H1 (cell line): ENCODE results near the gene LARGE2. TPM values are rescaled to one million over a fixed set of nuclear protein-coding genes. Genes with fewer than 3 reads are reported as not detected.

Experiments used
- CTCF ChIA-PET: fragments of 300-600 bp; sonication (Branson Sonifier 250); formaldehyde crosslinking; loops from one replicate; lab custom pipeline; 2021; ENCODE audit not compliant: partially characterized antibody; lab: Charles Lee
- POLR2A ChIA-PET: fragments of 300-600 bp; sonication (Branson Sonifier 250); formaldehyde crosslinking; loops from one replicate; lab custom pipeline; 2021; ENCODE audit warnings: inconsistent platforms; ENCODE audit not compliant: partially characterized antibody; lab: Charles Lee
- DNase-seq, 2 experiments: peaks; one replicate each; pipeline versions ENCODE4 v3.0.0 to v3.0.0-alpha.2; 2010 to 2022; ENCODE audit warnings: low spot score in 2 of 2, low read depth in 1 of 2, mixed read lengths in 1 of 2
- FAIRE-seq: peaks from 2 replicates; lab custom pipeline; 2011; peaks lifted over from hg19 to GRCh38; lab: Jason Lieb, UNC
- H2AFZ ChIP-seq: 2 replicates; pipeline ENCODE4 v1.8.1; 2012; ENCODE audit warnings: low read length, inconsistent platforms
- H2AK5ac ChIP-seq: 2 replicates; pipeline ENCODE4 v1.6.1; 2013; ENCODE audit warnings: low read depth, low read length
- H2BK120ac ChIP-seq: replicated peaks from 2 replicates; pipeline ENCODE3; 2013; ENCODE audit warnings: low read depth, low read length, inconsistent platforms
- H2BK12ac ChIP-seq: 2 replicates; pipeline ENCODE4 v1.6.1; 2013; ENCODE audit warnings: low read depth, low read length
- H2BK15ac ChIP-seq: 2 replicates; pipeline ENCODE4 v1.6.1; 2013; ENCODE audit warnings: low read length
- H2BK20ac ChIP-seq: 2 replicates; pipeline ENCODE4 v1.6.1; 2013; ENCODE audit warnings: low read length
- H2BK5ac ChIP-seq: 2 replicates; pipeline ENCODE4 v1.6.1; 2013; ENCODE audit warnings: low read depth, low read length
- H3K14ac ChIP-seq: 2 replicates; pipeline ENCODE4 v1.6.1; 2013; ENCODE audit warnings: inconsistent platforms; ENCODE audit not compliant: insufficient read length
- H3K18ac ChIP-seq: 2 replicates; pipeline ENCODE4 v1.6.1; 2013; ENCODE audit warnings: low read length; ENCODE audit errors: extremely low read depth
- H3K23ac ChIP-seq: 2 replicates; pipeline ENCODE4 v1.6.1; 2013; ENCODE audit warnings: inconsistent platforms; ENCODE audit not compliant: insufficient read length
- H3K23me2 ChIP-seq: 2 replicates; pipeline ENCODE4 v1.6.1; 2013; ENCODE audit warnings: low read depth, low read length
- H3K27ac ChIP-seq: 2 replicates; pipeline ENCODE4 v1.6.1; 2011; ENCODE audit warnings: low read depth, low read length, inconsistent platforms
- H3K27me3 ChIP-seq, 4 experiments: replicated peaks in 1 of 4; 1 replicate in 1 of 4; 2 replicates in 3 of 4; pipeline versions ENCODE4 v1.6.1 to v1.8.1; 2011 to 2013; ENCODE audit warnings: low read length in 3 of 4, mild to moderate bottlenecking in 3 of 4, inconsistent platforms in 2 of 4, mixed read lengths in 2 of 4, moderate library complexity in 1 of 4; ENCODE audit not compliant: control insufficient read depth in 3 of 4, insufficient read depth in 3 of 4; ENCODE audit errors: extremely low read depth in 1 of 4
- H3K36me3 ChIP-seq, 4 experiments: 2 replicates each; pipeline versions ENCODE4 v1.6.1 to v1.8.1; 2011 to 2013; ENCODE audit warnings: mild to moderate bottlenecking in 4 of 4, low read length in 3 of 4, moderate library complexity in 2 of 4, control low read depth in 1 of 4, inconsistent platforms in 1 of 4; ENCODE audit not compliant: insufficient read depth in 4 of 4, control insufficient read depth in 2 of 4
- H3K4ac ChIP-seq: replicated peaks from 2 replicates; pipeline ENCODE3; 2013; ENCODE audit warnings: low read length, low read depth, mixed read lengths, inconsistent platforms; ENCODE audit not compliant: insufficient read length
- H3K4me1 ChIP-seq, 4 experiments: replicated peaks in 1 of 4; 1 replicate in 1 of 4; 2 replicates in 3 of 4; pipeline versions ENCODE4 v1.6.1 to v1.8.1; 2011 to 2013; ENCODE audit warnings: low read length in 3 of 4, inconsistent platforms in 2 of 4, mixed read lengths in 1 of 4; ENCODE audit not compliant: insufficient read depth in 4 of 4, control insufficient read depth in 3 of 4
- H3K4me2 ChIP-seq, 2 experiments: 2 replicates each; pipeline versions ENCODE4 v1.6.1 to v1.8.1; 2011 to 2013; ENCODE audit warnings: low read depth in 2 of 2, low read length in 2 of 2, control low read depth in 1 of 2, inconsistent platforms in 1 of 2, mild to moderate bottlenecking in 1 of 2; ENCODE audit not compliant: insufficient read depth in 1 of 2
- H3K4me3 ChIP-seq, 4 experiments: fragments of 200-600, 300-600 bp in 1 of 4; sonication (generic), shearing (Covaris generic), sonication (Bioruptor Twin) in 1 of 4; 2 replicates each; pipeline versions ENCODE4 v1.5.1 to v1.8.1; 2011 to 2016; ENCODE audit warnings: low read length in 4 of 4, low read depth in 3 of 4, control low read depth in 2 of 4, inconsistent platforms in 2 of 4, mild to moderate bottlenecking in 2 of 4, mixed read lengths in 1 of 4, moderate library complexity in 1 of 4; ENCODE audit not compliant: insufficient read depth in 2 of 4; ENCODE audit errors: extremely low read depth in 1 of 4
- H3K56ac ChIP-seq: replicated peaks from 2 replicates; pipeline ENCODE3; 2013; ENCODE audit warnings: low read depth, mild to moderate bottlenecking, mixed read lengths, low read length, inconsistent platforms; ENCODE audit not compliant: insufficient read length
- H3K79me1 ChIP-seq: 2 replicates; pipeline ENCODE4 v1.6.1; 2013; ENCODE audit warnings: low read depth, low read length, control low read depth
- H3K79me2 ChIP-seq, 2 experiments: 2 replicates each; pipeline versions ENCODE4 v1.6.1 to v1.8.1; 2012 to 2013; ENCODE audit warnings: low read length in 2 of 2, mild to moderate bottlenecking in 2 of 2, inconsistent platforms in 1 of 2; ENCODE audit not compliant: insufficient read depth in 2 of 2, control insufficient read depth in 1 of 2
- H3K9ac ChIP-seq, 4 experiments: replicated peaks in 1 of 4; 1 replicate in 1 of 4; 2 replicates in 3 of 4; pipeline versions ENCODE4 v1.6.1 to v1.8.1; 2011 to 2013; ENCODE audit warnings: low read depth in 3 of 4, low read length in 3 of 4, control low read depth in 2 of 4, mild to moderate bottlenecking in 2 of 4, moderate library complexity in 2 of 4, inconsistent platforms in 1 of 4; ENCODE audit errors: extremely low read depth in 1 of 4
- H3K9me3 ChIP-seq, 2 experiments: 2 replicates each; pipeline versions ENCODE4 v1.6.1 to v1.8.1; 2012 to 2013; ENCODE audit warnings: mild to moderate bottlenecking in 2 of 2, moderate library complexity in 2 of 2, control low read depth in 1 of 2, inconsistent platforms in 1 of 2, low read depth in 1 of 2, low read length in 1 of 2, mixed read lengths in 1 of 2; ENCODE audit not compliant: insufficient read depth in 2 of 2
- H4K20me1 ChIP-seq, 2 experiments: replicated peaks in 1 of 2; 2 replicates each; pipeline versions ENCODE3 to v1.8.1; 2011 to 2013; ENCODE audit warnings: inconsistent platforms in 2 of 2, low read length in 2 of 2, mild to moderate bottlenecking in 1 of 2; ENCODE audit not compliant: insufficient read depth in 2 of 2, control insufficient read depth in 1 of 2
- H4K5ac ChIP-seq: 2 replicates; pipeline ENCODE4 v1.6.1; 2013; ENCODE audit warnings: low read length, low read depth, mixed read lengths, inconsistent platforms; ENCODE audit not compliant: insufficient read length
- H4K8ac ChIP-seq: 2 replicates; pipeline ENCODE4 v1.8.0; 2013; ENCODE audit warnings: mild to moderate bottlenecking, moderate library complexity, low read length, inconsistent platforms; ENCODE audit not compliant: insufficient read depth; ENCODE audit errors: extremely low read depth
- H4K91ac ChIP-seq: replicated peaks from 2 replicates; pipeline ENCODE3; 2013; ENCODE audit warnings: low read length, mixed read lengths, inconsistent platforms; ENCODE audit not compliant: insufficient read length
- CHD1 ChIP-seq: IDR thresholded peaks from 2 replicates; pipeline ENCODE4 v1.6.1; 2012; ENCODE audit warnings: low read depth, low read length, improper control_type of control experiment
- EGR1 ChIP-seq: IDR thresholded peaks from 2 replicates; pipeline ENCODE4 v1.6.1; 2011; ENCODE audit warnings: low read depth, low read length, borderline replicate concordance
- EP300 ChIP-seq, 2 experiments: IDR thresholded peaks; 1 replicate in 1 of 2; 2 replicates in 1 of 2; pipeline ENCODE4 v1.6.1; 2011 to 2012; ENCODE audit warnings: low read depth in 2 of 2, low read length in 2 of 2, mild to moderate bottlenecking in 2 of 2, borderline replicate concordance in 1 of 2, inconsistent platforms in 1 of 2, moderate library complexity in 1 of 2
- EZH2 ChIP-seq: fragments of 200-600 bp; sonication (generic); IDR thresholded peaks from 2 replicates; pipeline ENCODE4 v1.7.1; 2012; ENCODE audit warnings: low read depth, mild to moderate bottlenecking, moderate library complexity, low read length, inconsistent platforms; ENCODE audit not compliant: severe bottlenecking
- HDAC2 ChIP-seq, 2 experiments: fragments of 300-600 bp in 1 of 2; sonication (generic) in 1 of 2; IDR thresholded peaks; 2 replicates each; pipeline ENCODE4 v1.6.1; 2011 to 2012; ENCODE audit warnings: low read depth in 2 of 2, low read length in 2 of 2, mild to moderate bottlenecking in 2 of 2, moderate library complexity in 2 of 2, borderline replicate concordance in 1 of 2, inconsistent platforms in 1 of 2
- MAFK ChIP-seq: IDR thresholded peaks from 2 replicates; pipeline ENCODE4 v1.6.1; 2012; ENCODE audit warnings: low read depth, mild to moderate bottlenecking, improper control_type of control experiment, low read length
- SIX5 ChIP-seq: IDR thresholded peaks from 2 replicates; pipeline ENCODE4 v1.6.1; 2011; ENCODE audit warnings: mild to moderate bottlenecking, low read depth, low read length
- SRF ChIP-seq: IDR thresholded peaks from 2 replicates; pipeline ENCODE4 v1.6.1; 2011; ENCODE audit warnings: mild to moderate bottlenecking, low read depth, low read length, moderate library complexity
- YY1 ChIP-seq: IDR thresholded peaks from 2 replicates; pipeline ENCODE4 v1.6.1; 2011; ENCODE audit warnings: low read depth, mild to moderate bottlenecking, low read length
- WGBS, 2 experiments: shearing (Covaris generic) in 1 of 2; methylation state at CpG; one replicate each; pipeline versions ENCODE4 v1.1.6 to v1.1.7; 2013 to 2015; ENCODE audit warnings: low lambda C conversion rate in 2 of 2, mixed read lengths in 2 of 2, inconsistent platforms in 1 of 2, low coverage in 1 of 2, missing lambda C conversion rate in 1 of 2; ENCODE audit not compliant: insufficient replicate concordance in 2 of 2, insufficient coverage in 1 of 2, insufficient read length in 1 of 2; ENCODE audit errors: extremely low coverage in 1 of 2, missing lambda C conversion rate in 1 of 2; 5-methylcytosine and 5-hydroxymethylcytosine counted together
- polyA plus RNA-seq, 7 experiments: library from polyadenylated mRNA; depleted of rRNA in 3 of 7; stranded (reverse) in 5 of 7; unstranded in 2 of 7; fragments of >200 nt in 5 of 7; fragments of 200-250 nt in 2 of 7; gene quantifications; 1 replicate in 5 of 7; 2 replicates in 1 of 7; 4 replicates in 1 of 7; pipeline versions ENCODE4 v1.2.1 to v1.2.3, GENCODE V29; 2011 to 2013; ENCODE audit warnings: missing spikeins in 2 of 7, mixed read lengths in 2 of 7
- total RNA-seq: library from RNA; stranded (reverse); fragmentation: NEBNext Ultra II Directional; extraction: Animal tissue kit (Norgen Biotek cat#: 25700); gene quantifications from 2 replicates; pipeline ENCODE4 v1.2.1, GENCODE V29; 2021
- TF ChIP-seq, protein P1 (sequence below): IDR thresholded peaks from 2 replicates; pipeline ENCODE4 v1.6.1; 2012; ENCODE audit warnings: inconsistent platforms

LARGE2 gene
- total and polyA plus RNA-seq, 2 of the 8 experiments (the other 6 are each of a cell fraction or from before 2014, with no cell fraction given), result 111 to 137 TPM

DNA sequence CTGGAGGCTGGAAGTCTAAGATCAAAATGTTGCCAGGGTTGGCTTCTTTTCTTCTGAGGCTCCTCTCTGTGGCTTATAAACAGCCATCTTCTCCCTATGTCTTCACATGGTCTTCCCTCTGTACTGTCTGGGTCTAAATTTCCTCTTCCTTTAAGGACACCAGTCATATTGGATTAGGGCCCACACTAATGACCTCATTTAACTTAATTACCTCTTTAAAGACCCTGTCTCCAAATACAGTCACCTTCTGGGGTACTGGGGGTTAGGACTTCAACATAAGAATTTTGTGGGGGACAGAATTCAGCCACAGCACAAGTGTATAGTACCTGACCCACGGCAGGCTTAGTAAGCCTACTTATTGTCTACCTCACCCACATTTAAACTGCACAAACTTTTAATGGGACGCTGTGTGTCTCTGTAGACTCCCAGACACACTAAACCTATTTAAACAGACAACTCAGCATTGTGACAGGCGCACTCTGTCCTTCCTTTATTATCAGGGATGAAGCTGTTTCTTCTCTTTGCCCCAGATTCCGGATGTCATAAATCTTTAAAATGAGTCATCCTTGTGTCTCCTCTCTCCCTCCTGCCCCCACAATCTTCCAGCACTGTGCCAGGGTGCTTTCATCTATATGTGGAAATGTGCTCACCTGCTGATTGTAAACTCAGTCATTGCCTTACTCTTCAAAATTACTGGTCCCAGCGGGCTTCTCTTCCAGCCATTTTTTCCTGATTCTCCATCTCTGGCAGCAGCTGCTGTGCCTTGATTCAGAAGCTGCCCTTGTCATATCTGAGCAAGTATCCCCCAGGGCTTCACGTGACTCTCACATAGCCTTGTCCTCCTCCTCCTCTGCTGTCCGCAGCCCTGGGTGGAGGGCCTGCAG lies 42.4 kb upstream of the LARGE2 start:
- H3K27ac ChIP-seq, result no peak overlapping the region
- no peak for FAIRE-seq
- POLR2A ChIA-PET, result interaction anchor here (0.9 to 1.2 kb wide), 3 partner anchors 10 to 28 kb away, joined by 3 to 4 read pairs (median 4); no protein-coding TSS in a partner anchor
- TF ChIP-seq MAFK, result no peak
- no peak for TF ChIP-seq HDAC2 (IDR thresholded peaks at IDR 0.05; ENCODE audit: borderline replicate concordance in 1 of 2, low read depth in 2 of 2, low read length in 2 of 2)
- TF ChIP-seq, protein P1, sequence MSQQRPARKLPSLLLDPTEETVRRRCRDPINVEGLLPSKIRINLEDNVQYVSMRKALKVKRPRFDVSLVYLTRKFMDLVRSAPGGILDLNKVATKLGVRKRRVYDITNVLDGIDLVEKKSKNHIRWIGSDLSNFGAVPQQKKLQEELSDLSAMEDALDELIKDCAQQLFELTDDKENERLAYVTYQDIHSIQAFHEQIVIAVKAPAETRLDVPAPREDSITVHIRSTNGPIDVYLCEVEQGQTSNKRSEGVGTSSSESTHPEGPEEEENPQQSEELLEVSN, result no peak
- no peak for TF ChIP-seq EZH2
- no peak for TF ChIP-seq YY1
- no peak for TF ChIP-seq SIX5
- TF ChIP-seq EP300 (IDR thresholded peaks at IDR 0.05; ENCODE audit: borderline replicate concordance in 1 of 2, low read depth in 2 of 2, low read length in 2 of 2), result no peak
- no peak for TF ChIP-seq CHD1
- no peak for TF ChIP-seq EGR1
- TF ChIP-seq SRF, result no peak

More for the DNA sequence above, 42.4 kb upstream of the LARGE2 start:
- no peak overlapping the region for H2BK5ac ChIP-seq
- H3K79me2 ChIP-seq, result no peaks in the 10 kb centered on the region
- peaks cover 0 to 4% of the 10 kb centered on the region in 2 experiments for H4K20me1 ChIP-seq
- peaks cover 8 to 16% (median 12%) of the 10 kb centered on the region in 4 experiments; a peak in 6 of 7 replicates for H3K4me1 ChIP-seq
- no peaks in the 10 kb centered on the region; a peak in 2 of 8 replicates for H3K36me3 ChIP-seq
- CTCF ChIA-PET, result interaction anchor here (1.0 to 5.2 kb wide), 5 partner anchors 8 to 274 kb away, joined by 3 to 41 read pairs (median 5); partner anchors contain the start of gene PEX16
- no peaks in the 10 kb centered on the region; a peak in 2 of 7 replicates for H3K27me3 ChIP-seq
- no peak overlapping the region for H3K4me3 ChIP-seq
- H2BK12ac ChIP-seq, result no peak overlapping the region
- H2BK120ac ChIP-seq, result no peak overlapping the region
- DNase-seq, result no peak
- 83% methylated on average over 7 of the region's 7 CpGs; no CpG with 5 or more reads in 1 of the 2 experiments for WGBS, 2 experiments
- H3K56ac ChIP-seq, result no peak overlapping the region
- H4K5ac ChIP-seq, result no peak overlapping the region
- no peak overlapping the region for H2AK5ac ChIP-seq
- no peak overlapping the region for H3K9ac ChIP-seq
- no peak overlapping the region for H3K23ac ChIP-seq
- H3K79me1 ChIP-seq, result peaks cover 3% of the 10 kb centered on the region; the same call in 1 of the 2 replicates
- H4K91ac ChIP-seq, result no peak overlapping the region
- H4K8ac ChIP-seq, result no peak overlapping the region
- no peak overlapping the region for H2AFZ ChIP-seq
- no peaks in the 10 kb centered on the region for H3K9me3 ChIP-seq
- H3K23me2 ChIP-seq, result peaks cover under 1% of the 10 kb centered on the region; the same call in 1 of the 2 replicates
- H2BK15ac ChIP-seq, result no peak overlapping the region
- no peak overlapping the region for H2BK20ac ChIP-seq
- H3K14ac ChIP-seq, result no peak overlapping the region
- H3K18ac ChIP-seq, result no peak overlapping the region
- H3K4ac ChIP-seq, result no peak overlapping the region
- H3K4me2 ChIP-seq, result no peak overlapping the region
